K562 (cell line): ENCODE results near the gene ZNF646. TPM values are rescaled to one million over a fixed set of nuclear protein-coding genes. Genes with fewer than 3 reads are reported as not detected.

ENCODE experiments used
- ATAC-seq: fragments of 200-7000 bp; cut with Tn5 transposase; 3 replicates; pipeline ENCODE4 v1.9.1; 2020; ENCODE audit warnings: moderate library complexity
- BruUV-seq: library from RNA; stranded (reverse); fragments of 400-500 nt; replicated peaks from 2 replicates; lab custom pipeline; 2021; lab: Mats Ljungman, UMichigan
- CTCF ChIA-PET: fragments of 300-600 bp; formaldehyde crosslinking; extraction: SDS; loops from one replicate; lab custom pipeline; 2021; ENCODE audit warnings: low intra/inter-chr PET ratio; lab: Yijun Ruan, JAX
- POLR2A ChIA-PET: fragments of 300-600, 350-650 bp; sonication (Branson Sonifier 250); formaldehyde crosslinking; extraction: SDS; loops from one replicate; lab custom pipeline; 2021; ENCODE audit warnings: antibody characterized with exemption, inconsistent platforms; lab: Yijun Ruan, JAX
- DNase-seq, 4 experiments: peaks; one replicate each; pipeline versions ENCODE4 v3.0.0 to v3.0.0-alpha.2; 2011 to 2018; ENCODE audit warnings: low spot score in 3 of 4, mixed read lengths in 3 of 4; ENCODE audit errors: extremely low read depth in 1 of 4
- FAIRE-seq: peaks from 2 replicates; lab custom pipeline; 2011; peaks lifted over from hg19 to GRCh38; lab: Jason Lieb, UNC
- H2AFZ ChIP-seq: 2 replicates; pipeline ENCODE4 v1.6.0; 2011; ENCODE audit warnings: low read depth, low read length, control low read depth, inconsistent platforms
- H3K27ac ChIP-seq: fragments of 200-600 bp; 3 replicates; pipeline ENCODE4 v1.8.0; 2011; ENCODE audit warnings: low read depth, mild to moderate bottlenecking, control low read depth, inconsistent platforms, low read length, moderate library complexity, mixed read lengths; ENCODE audit errors: extremely low read depth
- H3K27me3 ChIP-seq, 2 experiments: fragments of 300-600 bp in 1 of 2; 2 replicates in 1 of 2; 3 replicates in 1 of 2; pipeline versions ENCODE4 v1.6.0 to v1.8.0; 2011; ENCODE audit warnings: inconsistent platforms in 2 of 2, low read length in 2 of 2, mild to moderate bottlenecking in 1 of 2, mixed read lengths in 1 of 2, moderate library complexity in 1 of 2; ENCODE audit not compliant: control insufficient read depth in 2 of 2, insufficient read depth in 2 of 2
- H3K36me3 ChIP-seq: fragments of 300-600 bp; 3 replicates; pipeline ENCODE4 v1.8.0; 2011; ENCODE audit warnings: mild to moderate bottlenecking, low read length, inconsistent platforms; ENCODE audit not compliant: control insufficient read depth, insufficient read depth
- H3K4me1 ChIP-seq, 2 experiments: fragments of 200-600 bp in 1 of 2; replicated peaks in 1 of 2; 2 replicates in 1 of 2; 3 replicates in 1 of 2; pipeline versions ENCODE4 v1.5.1 to v1.8.0; 2011; ENCODE audit warnings: inconsistent platforms in 2 of 2, low read length in 2 of 2, mild to moderate bottlenecking in 1 of 2, mixed read lengths in 1 of 2, moderate library complexity in 1 of 2; ENCODE audit not compliant: control insufficient read depth in 2 of 2, insufficient read depth in 2 of 2
- H3K4me2 ChIP-seq: 2 replicates; pipeline ENCODE4 v1.6.1; 2011; ENCODE audit warnings: low read length, control low read depth, inconsistent platforms, mixed read lengths; ENCODE audit not compliant: insufficient read depth
- H3K4me3 ChIP-seq: fragments of 200-600 bp; sonication (generic), shearing (Covaris generic); 2 replicates; pipeline ENCODE4 v1.5.1; 2016; ENCODE audit warnings: control low read depth, inconsistent platforms
- H3K79me2 ChIP-seq: fragments of 200-600 bp; 3 replicates; pipeline ENCODE4 v1.8.0; 2011; ENCODE audit warnings: low read length, inconsistent platforms; ENCODE audit not compliant: control insufficient read depth, insufficient read depth
- H3K9ac ChIP-seq, 2 experiments: 2 replicates each; pipeline versions ENCODE4 v1.6.0 to v1.6.1; 2011; ENCODE audit warnings: low read depth in 2 of 2, low read length in 2 of 2, control low read depth in 1 of 2, inconsistent platforms in 1 of 2, mild to moderate bottlenecking in 1 of 2, mixed read lengths in 1 of 2; ENCODE audit not compliant: insufficient read depth in 1 of 2
- H3K9me1 ChIP-seq: one replicate; pipeline ENCODE4 v1.6.0; 2011; ENCODE audit warnings: inconsistent platforms, mild to moderate bottlenecking, low read length, moderate library complexity; ENCODE audit not compliant: control insufficient read depth, insufficient read depth
- H3K9me3 ChIP-seq: replicated peaks from 2 replicates; pipeline ENCODE4 v1.5.1; 2011; ENCODE audit warnings: low read depth, low read length, inconsistent platforms; ENCODE audit not compliant: control insufficient read depth, insufficient read depth
- H4K20me1 ChIP-seq: replicated peaks from 2 replicates; pipeline ENCODE4 v1.6.1; 2011; ENCODE audit warnings: low read length, inconsistent platforms, mixed read lengths; ENCODE audit not compliant: control insufficient read depth, insufficient read depth
- CGGBP1 ChIP-seq: fragments of 250-450 bp; sonication (Bioruptor Pico); IDR thresholded peaks from 2 replicates; pipeline ENCODE4 v1.9.0; 2021; ENCODE audit warnings: mild to moderate bottlenecking
- HCFC1 ChIP-seq: IDR thresholded peaks from 2 replicates; pipeline ENCODE4 v1.6.1; 2012; ENCODE audit warnings: low read depth, low read length, improper control_type of control experiment
- MGA ChIP-seq: fragments of 450-650 bp; IDR thresholded peaks from 2 replicates; pipeline ENCODE4 v1.6.1; 2016; ENCODE audit warnings: mild to moderate bottlenecking, moderate library complexity
- NR4A1 ChIP-seq, 2 experiments: fragments of 250-450 bp in 1 of 2; fragments of 450-650 bp in 1 of 2; sonication (Bioruptor Pico) in 1 of 2; IDR thresholded peaks; 2 replicates each; pipeline versions ENCODE4 v1.4.0 to v1.6.1; 2016 to 2020; ENCODE audit warnings: mild to moderate bottlenecking in 2 of 2, missing compliant biosample characterization in 1 of 2, missing genetic modification characterization in 1 of 2, moderate library complexity in 1 of 2
- PYGO2 ChIP-seq: fragments of 450-650 bp; IDR thresholded peaks from 2 replicates; pipeline ENCODE4 v1.6.1; 2016; ENCODE audit warnings: mild to moderate bottlenecking, missing genetic modification characterization, moderate library complexity, missing compliant biosample characterization
- ZNF696 ChIP-seq: fragments of 250-450 bp; sonication (Bioruptor Pico); conservative IDR thresholded peaks from 2 replicates; pipeline ENCODE4 v1.4.0; 2020; ENCODE audit warnings: mild to moderate bottlenecking, moderate library complexity
- WGBS: fragments of 100-300 bp; shearing (Covaris generic); methylation state at CpG from one replicate; pipeline ENCODE4 v1.1.6; 2016; ENCODE audit warnings: low coverage, mixed read lengths; ENCODE audit not compliant: insufficient coverage; ENCODE audit errors: missing lambda C conversion rate; 5-methylcytosine and 5-hydroxymethylcytosine counted together
- in situ Hi-C: fragments of 300-500 bp; cut with MboI; formaldehyde crosslinking; loops from 4 replicates; pipeline ENCODE4 v1.15.0; 2018; ENCODE audit warnings: inconsistent platforms, mixed read lengths
- intact Hi-C: fragments of 100-400 bp; cut with micrococcal nuclease; formaldehyde crosslinking; loops from 2 replicates; pipeline ENCODE4 v1.14.2; 2022
- polyA plus RNA-seq, 8 experiments: library from polyadenylated mRNA; depleted of rRNA in 4 of 8; stranded (reverse) in 5 of 8; unstranded in 3 of 8; fragments of >200 nt; fragmentation: Nextera tagmentation in 2 of 8; fragmentation: Illumina TruSeq in 1 of 8; extraction: Ambion mirVana in 2 of 8; extraction: Trizol in 1 of 8; gene quantifications; 2 replicates each; pipeline versions ENCODE4 v1.2.1 to v1.2.3, GENCODE V29; 2011 to 2014; ENCODE audit warnings: inconsistent platforms in 1 of 8, missing spikeins in 1 of 8
- total RNA-seq, 7 experiments: library from RNA; depleted of rRNA in 6 of 7; stranded (reverse); fragments of >200 nt in 6 of 7; fragmentation: Illumina TruSeq in 2 of 7; extraction: Trizol in 2 of 7; gene quantifications; 2 replicates each; pipeline versions ENCODE4 v1.2.1 to v1.2.3, GENCODE V29; 2011 to 2021; ENCODE audit warnings: low replicate concordance in 1 of 7

Gene ZNF646
- total and polyA plus RNA-seq, 9 of the 15 experiments (the other 6 are each of a cell fraction or from before 2014, with no cell fraction given): 0.08 to 20.6 (median 8.0) TPM

- Histone ChIP-seq H3K9me1 (no peaks in the 10 kb centered on the region), H3K4me1 (peaks cover 4 to 81% of the 10 kb centered on the region in 2 experiments; a peak in 3 of 5 replicates), H3K4me3 (no peak overlapping the region), H3K79me2 (peaks cover 29% of the 10 kb centered on the region), H3K9me3 (no peaks in the 10 kb centered on the region), H4K20me1 (peaks cover 5% of the 10 kb centered on the region; the same call in 1 of the 2 replicates), H3K36me3 (peaks cover 80% of the 10 kb centered on the region), H3K27ac (no peak overlapping the region), H3K27me3 (no peaks in the 10 kb centered on the region), H3K9ac (no peak overlapping the region; a peak in 1 of 4 replicates), H2AFZ (no peak overlapping the region), H3K4me2 (no peak overlapping the region)
- POLR2A ChIA-PET: interaction anchor here (1.1 to 1.8 kb wide), 2 partner anchors 8 to 100 kb away, joined by 5 to 6 read pairs; partner anchors contain the start of gene FUS
- no peak for FAIRE-seq
- intact Hi-C loops (no loop called here), in situ Hi-C loops (no loop called here)
- no peak for ATAC-seq
- BruUV-seq: no TSS peak
- CTCF ChIA-PET: no interaction called here
- 90% methylated on average over 21 of the region's 40 CpGs for WGBS
- DNase-seq: no peak
- TF ChIP-seq MGA (no peak), HCFC1 (no peak), PYGO2 (tag) (no peak), ZNF696 (CRISPR knock-in tag) (no peak), NR4A1 (CRISPR knock-in tag; IDR thresholded peaks at IDR 0.05) (no peak), NR4A1 (tag; IDR thresholded peaks at IDR 0.05) (no peak), CGGBP1 (CRISPR knock-in tag) (no peak)
These were observed 5.9 kb downstream of the ZNF646 start for GRCh38 chr16:31080035-31080629.
